H9 (cell line): ENCODE results near the gene RARB. TPM values are rescaled to one million over a fixed set of nuclear protein-coding genes. Genes with fewer than 3 reads are reported as not detected.

Experiments used
- DNase-seq: peaks from one replicate; pipeline ENCODE4 v3.0.0-alpha.2; 2017
- H2AFZ ChIP-seq: one replicate; pipeline ENCODE4 v1.6.1; 2013; ENCODE audit warnings: mild to moderate bottlenecking, low read length, control low read depth, moderate library complexity
- H2AK5ac ChIP-seq: 2 replicates; pipeline ENCODE4 v1.6.1; 2013; ENCODE audit warnings: low read length, control low read depth, mixed read lengths; ENCODE audit not compliant: insufficient read length
- H2BK120ac ChIP-seq: one replicate; pipeline ENCODE4 v1.6.1; 2013; ENCODE audit warnings: low read depth, mild to moderate bottlenecking, low read length, control low read depth, inconsistent platforms; ENCODE audit not compliant: poor library complexity, severe bottlenecking
- H2BK12ac ChIP-seq: 2 replicates; pipeline ENCODE4 v1.6.1; 2013; ENCODE audit warnings: low read length, control low read depth, mixed read lengths, low read depth; ENCODE audit not compliant: insufficient read length
- H2BK15ac ChIP-seq: 2 replicates; pipeline ENCODE4 v1.6.1; 2013; ENCODE audit warnings: low read depth, low read length, control low read depth
- H2BK20ac ChIP-seq: one replicate; pipeline ENCODE4 v1.6.1; 2013; ENCODE audit warnings: low read depth, mild to moderate bottlenecking, low read length, control low read depth, inconsistent platforms; ENCODE audit not compliant: poor library complexity, severe bottlenecking
- H2BK5ac ChIP-seq: 2 replicates; pipeline ENCODE4 v1.6.1; 2013; ENCODE audit warnings: low read length, control low read depth, mixed read lengths; ENCODE audit not compliant: insufficient read length
- H3K14ac ChIP-seq: 2 replicates; pipeline ENCODE4 v1.6.1; 2013; ENCODE audit warnings: low read length, control low read depth; ENCODE audit not compliant: insufficient read depth
- H3K18ac ChIP-seq: 2 replicates; pipeline ENCODE4 v1.6.1; 2013; ENCODE audit warnings: low read depth, mild to moderate bottlenecking, mixed read lengths, low read length, control low read depth; ENCODE audit not compliant: insufficient read length
- H3K23ac ChIP-seq: 2 replicates; pipeline ENCODE4 v1.6.1; 2013; ENCODE audit warnings: low read length, control low read depth, mixed read lengths, low read depth; ENCODE audit not compliant: insufficient read length
- H3K23me2 ChIP-seq: 2 replicates; pipeline ENCODE4 v1.6.1; 2013; ENCODE audit warnings: low read depth, mild to moderate bottlenecking, mixed read lengths, low read length, control low read depth; ENCODE audit not compliant: insufficient read length, poor library complexity, severe bottlenecking
- H3K27ac ChIP-seq: 2 replicates; pipeline ENCODE4 v1.5.1; 2013; ENCODE audit warnings: low read length, control low read depth, mixed read lengths, low read depth; ENCODE audit not compliant: insufficient read length
- H3K27me3 ChIP-seq: 2 replicates; pipeline ENCODE4 v1.6.1; 2013; ENCODE audit warnings: low read length, control low read depth, inconsistent platforms; ENCODE audit not compliant: insufficient read depth
- H3K4ac ChIP-seq: 2 replicates; pipeline ENCODE4 v1.6.1; 2013; ENCODE audit warnings: low read depth, mild to moderate bottlenecking, control low read depth, inconsistent platforms, low read length, moderate library complexity
- H3K4me1 ChIP-seq: 2 replicates; pipeline ENCODE4 v1.6.1; 2013; ENCODE audit warnings: low read length, control low read depth, inconsistent platforms; ENCODE audit not compliant: insufficient read depth
- H3K4me2 ChIP-seq: 2 replicates; pipeline ENCODE4 v1.6.1; 2013; ENCODE audit warnings: low read length, control low read depth, mixed read lengths; ENCODE audit not compliant: insufficient read length, insufficient read depth
- H3K56ac ChIP-seq: 2 replicates; pipeline ENCODE4 v1.6.1; 2013; ENCODE audit warnings: low read depth, mild to moderate bottlenecking, mixed read lengths, low read length, control low read depth; ENCODE audit not compliant: insufficient read length
- H3K79me1 ChIP-seq: 2 replicates; pipeline ENCODE4 v1.6.1; 2013; ENCODE audit warnings: low read depth, mild to moderate bottlenecking, moderate library complexity, low read length, control low read depth, inconsistent platforms; ENCODE audit not compliant: insufficient read depth, poor library complexity, severe bottlenecking
- H3K79me2 ChIP-seq: 2 replicates; pipeline ENCODE4 v1.6.1; 2013; ENCODE audit warnings: low read length, control low read depth, inconsistent platforms; ENCODE audit not compliant: insufficient read depth
- H3K9ac ChIP-seq: 2 replicates; pipeline ENCODE4 v1.6.1; 2013; ENCODE audit warnings: low read length, control low read depth, mixed read lengths; ENCODE audit not compliant: insufficient read length; ENCODE audit errors: extremely low read depth
- H3K9me3 ChIP-seq: one replicate; pipeline ENCODE4 v1.6.1; 2013; ENCODE audit warnings: low read depth, low read length, inconsistent platforms; ENCODE audit not compliant: control insufficient read depth
- H3T11ph ChIP-seq: one replicate; pipeline ENCODE4 v1.6.1; 2013; ENCODE audit warnings: mild to moderate bottlenecking, low read length, control low read depth, inconsistent platforms
- H4K20me1 ChIP-seq: one replicate; pipeline ENCODE4 v1.6.1; 2013; ENCODE audit not compliant: control insufficient read depth, insufficient read length, insufficient read depth
- H4K5ac ChIP-seq: 2 replicates; pipeline ENCODE4 v1.6.1; 2013; ENCODE audit warnings: low read depth, mild to moderate bottlenecking, mixed read lengths, low read length, control low read depth; ENCODE audit not compliant: insufficient read length
- H4K8ac ChIP-seq: replicated peaks from 2 replicates; pipeline ENCODE4 v1.6.1; 2013; ENCODE audit warnings: low read length, control low read depth, mixed read lengths, low read depth; ENCODE audit not compliant: insufficient read length
- H4K91ac ChIP-seq: 2 replicates; pipeline ENCODE4 v1.6.1; 2013; ENCODE audit warnings: low read depth, mild to moderate bottlenecking, moderate library complexity, mixed read lengths, low read length, control low read depth; ENCODE audit not compliant: insufficient read length
- H3K27ac Mint-ChIP-seq, 3 experiments: 2 replicates in 2 of 3; 3 replicates in 1 of 3; pipeline ENCODE4 v1.8.0; 2020 to 2021; ENCODE audit warnings: mixed read lengths in 3 of 3, mild to moderate bottlenecking in 1 of 3, moderate library complexity in 1 of 3
- H3K27me3 Mint-ChIP-seq: 2 replicates; pipeline ENCODE4 v1.8.0; 2021; ENCODE audit warnings: low read depth, mild to moderate bottlenecking, moderate library complexity, mixed read lengths
- H3K36me3 Mint-ChIP-seq, 3 experiments: 2 replicates in 2 of 3; 3 replicates in 1 of 3; pipeline ENCODE4 v1.8.0; 2020 to 2021; ENCODE audit warnings: low read depth in 3 of 3, mixed read lengths in 3 of 3; ENCODE audit not compliant: insufficient read depth in 1 of 3
- H3K4me1 Mint-ChIP-seq, 2 experiments: 2 replicates each; pipeline ENCODE4 v1.8.0; 2020; ENCODE audit warnings: mixed read lengths in 2 of 2
- H3K4me3 Mint-ChIP-seq, 2 experiments: 2 replicates in 1 of 2; 3 replicates in 1 of 2; pipeline ENCODE4 v1.8.0; 2020 to 2021; ENCODE audit warnings: mild to moderate bottlenecking in 2 of 2, mixed read lengths in 2 of 2, moderate library complexity in 1 of 2
- H3K9me3 Mint-ChIP-seq, 2 experiments: 2 replicates in 1 of 2; 3 replicates in 1 of 2; pipeline ENCODE4 v1.8.0; 2020; ENCODE audit warnings: mild to moderate bottlenecking in 2 of 2, mixed read lengths in 2 of 2, moderate library complexity in 1 of 2
- CTCF ChIP-seq: fragments of 200-600 bp; sonication (generic); conservative IDR thresholded peaks from 3 replicates; pipeline ENCODE4 v1.8.0; 2021; ENCODE audit warnings: antibody characterized with exemption, mild to moderate bottlenecking
- WGBS: extraction: QIAGEN DNeasy Blood & Tissue Kit; methylation state at CpG from one replicate; pipeline ENCODE4 v1.1.7; 2013; ENCODE audit warnings: missing lambda C conversion rate, low lambda C conversion rate, mixed read lengths; ENCODE audit not compliant: insufficient read length; ENCODE audit errors: extremely low coverage; 5-methylcytosine and 5-hydroxymethylcytosine counted together
- total RNA-seq: library from RNA; stranded (reverse); gene quantifications from 2 replicates; pipeline ENCODE4 v1.2.1, GENCODE V29; 2021

Gene RARB
- total RNA-seq, 1 experiment from 2014 or later: 0.22 TPM

GRCh38 chr3:25429361-25430286 lies 1.6 kb downstream of the RARB start:
- no peak overlapping the region for H2BK12ac ChIP-seq
- no peaks in the 10 kb centered on the region; the same call in 1 of the 2 replicates for H3K4me1 ChIP-seq
- H3K27me3 Mint-ChIP-seq: peaks cover 25% of the 10 kb centered on the region
- H4K91ac ChIP-seq: no peak overlapping the region
- no peaks in the 10 kb centered on the region for H3K9me3 ChIP-seq
- no peak overlapping the region for H3K23ac ChIP-seq
- WGBS: no CpG with 5 or more reads among the region's 12 CpGs
- H3K4ac ChIP-seq: no peak overlapping the region
- H4K8ac ChIP-seq: no peak overlapping the region
- no peaks in the 10 kb centered on the region; a peak in 1 of 5 replicates for H3K9me3 Mint-ChIP-seq
- no peaks in the 10 kb centered on the region for H4K20me1 ChIP-seq
- H3K4me2 ChIP-seq: no peak overlapping the region
- H3K18ac ChIP-seq: no peak overlapping the region
- no peak overlapping the region for H2BK120ac ChIP-seq
- no peak overlapping the region for H2AFZ ChIP-seq
- no peak overlapping the region for H3T11ph ChIP-seq
- H3K56ac ChIP-seq: no peak overlapping the region
- H3K27ac ChIP-seq: no peak overlapping the region
- H3K27me3 ChIP-seq: no peaks in the 10 kb centered on the region; the same call in 1 of the 2 replicates
- H3K36me3 Mint-ChIP-seq: no peaks in the 10 kb centered on the region
- no peaks in the 10 kb centered on the region for H3K79me2 ChIP-seq
- H2AK5ac ChIP-seq: no peak overlapping the region
- DNase-seq: no peak
- H3K4me3 Mint-ChIP-seq: no peak overlapping the region
- H3K4me1 Mint-ChIP-seq: peaks cover 57 to 58% of the 10 kb centered on the region in 2 experiments
- no peak overlapping the region for H2BK20ac ChIP-seq
- no peaks in the 10 kb centered on the region for H3K79me1 ChIP-seq
- peaks cover 12% of the 10 kb centered on the region for H3K23me2 ChIP-seq
- no peak overlapping the region for H2BK15ac ChIP-seq
- TF ChIP-seq CTCF: no peak
- no peak overlapping the region for H4K5ac ChIP-seq
- no peak overlapping the region for H3K27ac Mint-ChIP-seq
- H3K14ac ChIP-seq: no peak overlapping the region
- H2BK5ac ChIP-seq: no peak overlapping the region
- no peak overlapping the region for H3K9ac ChIP-seq
